ENCODE data around the gene CFTR.

- TF ChIP-seq CTCF (IDR thresholded peaks at IDR 0.05; ENCODE audit: low read length): no peak
- no peak for TF ChIP-seq EZH2 (IDR thresholded peaks at IDR 0.05; ENCODE audit: borderline replicate concordance, low read length)
Observed at GRCh38 chr7:117480978-117481377, 1.2 kb downstream of the CFTR start.

All from OCI-LY1 (cell line).